Endothelial cell (in vitro differentiated cells): Measurements from ENCODE around the gene TMEM203. TPM values are rescaled to one million over a fixed set of nuclear protein-coding genes. Genes with fewer than 3 reads are reported as not detected.

Experiments used
- DNase-seq: peaks from one replicate; pipeline ENCODE4 v3.0.0; 2021; ENCODE audit warnings: low spot score
- H3K27ac Mint-ChIP-seq: one replicate; pipeline ENCODE4 v1.8.0; 2021; ENCODE audit warnings: mixed read lengths, inconsistent platforms; ENCODE audit not compliant: unreplicated experiment
- H3K27me3 Mint-ChIP-seq: one replicate; pipeline ENCODE4 v1.8.0; 2021; ENCODE audit warnings: mild to moderate bottlenecking, moderate library complexity, mixed read lengths, inconsistent platforms; ENCODE audit not compliant: unreplicated experiment
- H3K36me3 Mint-ChIP-seq: one replicate; pipeline ENCODE4 v1.8.0; 2021; ENCODE audit warnings: mild to moderate bottlenecking, low read depth, mixed read lengths, inconsistent platforms; ENCODE audit not compliant: unreplicated experiment
- H3K4me1 Mint-ChIP-seq: one replicate; pipeline ENCODE4 v1.8.0; 2021; ENCODE audit warnings: mild to moderate bottlenecking, mixed read lengths, inconsistent platforms; ENCODE audit not compliant: unreplicated experiment
- H3K4me3 Mint-ChIP-seq: one replicate; pipeline ENCODE4 v1.8.0; 2021; ENCODE audit warnings: mild to moderate bottlenecking, mixed read lengths, inconsistent platforms; ENCODE audit not compliant: unreplicated experiment
- H3K9me3 Mint-ChIP-seq: one replicate; pipeline ENCODE4 v1.8.0; 2021; ENCODE audit warnings: mixed read lengths, inconsistent platforms; ENCODE audit not compliant: unreplicated experiment
- total RNA-seq: library from RNA; stranded (reverse); fragmentation: NEBNext Ultra II Directional; extraction: Animal tissue kit (Norgen Biotek cat#: 25700); gene quantifications from one replicate; pipeline ENCODE4 v1.2.1, GENCODE V29; 2021; ENCODE audit not compliant: unreplicated experiment
- TF ChIP-seq, protein P1 (sequence below): fragments of 200-600 bp; sonication (generic); IDR thresholded peaks from one replicate; pipeline ENCODE4 v1.5.0; 2021; ENCODE audit warnings: antibody characterized with exemption; ENCODE audit not compliant: unreplicated experiment

The TMEM203 gene
- total RNA-seq, 1 donor from 2014 or later: 27.4 TPM

GRCh38 chr9:137174722-137175293, 30.6 kb downstream of the TMEM203 start:
- no peaks in the 10 kb centered on the region for H3K4me1 Mint-ChIP-seq
- no peak for DNase-seq
- H3K9me3 Mint-ChIP-seq: no peaks in the 10 kb centered on the region
- H3K4me3 Mint-ChIP-seq: no peak overlapping the region
- H3K27me3 Mint-ChIP-seq: peaks cover 15% of the 10 kb centered on the region
- TF ChIP-seq, protein P1, sequence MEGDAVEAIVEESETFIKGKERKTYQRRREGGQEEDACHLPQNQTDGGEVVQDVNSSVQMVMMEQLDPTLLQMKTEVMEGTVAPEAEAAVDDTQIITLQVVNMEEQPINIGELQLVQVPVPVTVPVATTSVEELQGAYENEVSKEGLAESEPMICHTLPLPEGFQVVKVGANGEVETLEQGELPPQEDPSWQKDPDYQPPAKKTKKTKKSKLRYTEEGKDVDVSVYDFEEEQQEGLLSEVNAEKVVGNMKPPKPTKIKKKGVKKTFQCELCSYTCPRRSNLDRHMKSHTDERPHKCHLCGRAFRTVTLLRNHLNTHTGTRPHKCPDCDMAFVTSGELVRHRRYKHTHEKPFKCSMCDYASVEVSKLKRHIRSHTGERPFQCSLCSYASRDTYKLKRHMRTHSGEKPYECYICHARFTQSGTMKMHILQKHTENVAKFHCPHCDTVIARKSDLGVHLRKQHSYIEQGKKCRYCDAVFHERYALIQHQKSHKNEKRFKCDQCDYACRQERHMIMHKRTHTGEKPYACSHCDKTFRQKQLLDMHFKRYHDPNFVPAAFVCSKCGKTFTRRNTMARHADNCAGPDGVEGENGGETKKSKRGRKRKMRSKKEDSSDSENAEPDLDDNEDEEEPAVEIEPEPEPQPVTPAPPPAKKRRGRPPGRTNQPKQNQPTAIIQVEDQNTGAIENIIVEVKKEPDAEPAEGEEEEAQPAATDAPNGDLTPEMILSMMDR: no peak
- peaks cover 8% of the 10 kb centered on the region for H3K36me3 Mint-ChIP-seq
- H3K27ac Mint-ChIP-seq: no peak overlapping the region

DNA sequence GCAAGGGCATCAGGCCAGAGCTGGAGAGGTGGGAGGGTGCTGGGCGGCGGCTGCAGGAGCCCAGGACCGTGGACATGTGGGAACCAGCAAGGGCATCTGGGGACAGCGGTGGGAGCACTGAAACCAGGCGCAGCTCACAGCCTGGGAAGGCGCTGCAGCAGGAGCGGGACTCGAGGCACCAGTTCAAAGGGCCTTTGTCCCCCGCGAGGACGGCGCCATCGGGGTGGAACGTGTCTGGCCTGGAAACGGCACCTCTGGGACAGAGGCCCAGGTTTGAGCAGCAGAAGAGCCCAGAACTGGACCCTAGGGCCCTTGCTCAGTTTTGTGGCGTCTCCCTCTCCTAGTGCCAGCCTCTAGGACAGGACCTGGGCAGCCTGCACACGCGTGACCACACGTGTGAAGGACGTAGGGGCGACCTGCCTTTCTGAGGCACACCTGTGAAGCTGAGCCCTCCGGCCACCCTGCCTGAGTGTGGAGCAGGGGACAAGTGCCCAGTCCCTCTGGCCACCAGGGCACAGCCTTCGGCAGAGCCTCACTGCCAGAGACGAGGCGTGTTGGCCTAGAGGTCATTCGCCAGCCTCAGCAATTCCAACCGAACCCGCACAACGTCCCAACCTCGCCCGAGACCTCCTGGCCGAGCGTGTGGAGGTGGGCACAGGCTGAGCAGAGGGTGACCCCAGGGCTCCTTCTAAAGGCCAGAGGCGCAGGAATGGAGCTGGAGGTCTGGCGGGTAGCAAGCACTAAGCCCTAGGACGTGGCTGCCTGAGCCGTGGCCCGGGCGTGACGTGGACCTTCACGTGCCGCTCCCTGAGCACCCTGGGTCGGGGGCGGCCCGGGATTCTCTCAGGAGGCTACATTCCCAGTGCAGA, 31.4 kb downstream of the TMEM203 start:
- TF ChIP-seq, protein P1: no peak
- no peak overlapping the region for H3K27ac Mint-ChIP-seq
- peaks cover 8% of the 10 kb centered on the region for H3K36me3 Mint-ChIP-seq
- no peak for DNase-seq
- H3K4me3 Mint-ChIP-seq: no peak overlapping the region
- H3K9me3 Mint-ChIP-seq: no peaks in the 10 kb centered on the region
- peaks cover 15% of the 10 kb centered on the region for H3K27me3 Mint-ChIP-seq
- H3K4me1 Mint-ChIP-seq: no peaks in the 10 kb centered on the region

GRCh38 chr9:137172901-137173795, 32.3 kb downstream of the TMEM203 start:
- no peak for DNase-seq
- Mint-ChIP-seq H3K27ac (no peak overlapping the region), H3K4me3 (peak overlapping the region; percentile 25), H3K36me3 (peaks cover 8% of the 10 kb centered on the region), H3K9me3 (no peaks in the 10 kb centered on the region), H3K27me3 (peaks cover 16% of the 10 kb centered on the region), H3K4me1 (no peaks in the 10 kb centered on the region)
- TF ChIP-seq, protein P1: no peak

GRCh38 chr9:137171149-137171900, 34.1 kb downstream of the TMEM203 start:
- no peaks in the 10 kb centered on the region for H3K9me3 Mint-ChIP-seq
- DNase-seq: no peak
- no peaks in the 10 kb centered on the region for H3K4me1 Mint-ChIP-seq
- H3K27me3 Mint-ChIP-seq: peaks cover 15% of the 10 kb centered on the region
- TF ChIP-seq, protein P1: no peak
- H3K27ac Mint-ChIP-seq: no peak overlapping the region
- H3K4me3 Mint-ChIP-seq: no peak overlapping the region
- no peaks in the 10 kb centered on the region for H3K36me3 Mint-ChIP-seq
